Psoas muscle (tissue), 8 donors: Measurements from ENCODE around the gene IL1B. TPM values are rescaled to one million over a fixed set of nuclear protein-coding genes. Genes with fewer than 3 reads are reported as not detected.
"Not testable (repeated sequence)": the region's sequence is repeated elsewhere in the genome, so short reads cannot be mapped to it uniquely, and the experiment has no call there.

Source experiments
- ATAC-seq, 4 donors: fragments of 200-7000 bp; cut with Tn5 transposase; one replicate each; pipeline ENCODE4 v1.9.1; 2020; ENCODE audit warnings: moderate library complexity in 3 of 4, mild to moderate bottlenecking in 2 of 4
- DNase-seq, 2 donors: peaks; one replicate each; pipeline ENCODE4 v3.0.0-alpha.2; 2020
- H3K27ac ChIP-seq: fragments of 200-600 bp; one replicate; pipeline ENCODE4 v1.8.0; 2022
- H3K27me3 ChIP-seq, 3 donors: fragments of 200-600 bp in 1 of 3; one replicate each; pipeline versions ENCODE4 v1.6.1 to v1.8.0; 2013 to 2022; ENCODE audit warnings: low read length in 2 of 3, mild to moderate bottlenecking in 2 of 3, moderate library complexity in 1 of 3; ENCODE audit not compliant: insufficient read depth in 3 of 3
- H3K36me3 ChIP-seq, 2 donors: fragments of 200-600 bp in 1 of 2; one replicate each; pipeline versions ENCODE4 v1.6.1 to v1.8.0; 2013 to 2022; ENCODE audit warnings: low read depth in 1 of 2, mild to moderate bottlenecking in 1 of 2, moderate library complexity in 1 of 2; ENCODE audit not compliant: insufficient read depth in 1 of 2
- H3K4me1 ChIP-seq: fragments of 200-600 bp; one replicate; pipeline ENCODE4 v1.8.0; 2022
- H3K4me3 ChIP-seq: fragments of 200-600 bp; one replicate; pipeline ENCODE4 v1.8.0; 2022; ENCODE audit warnings: mild to moderate bottlenecking
- H3K9me3 ChIP-seq: fragments of 200-600 bp; one replicate; pipeline ENCODE4 v1.8.0; 2022
- WGBS, 3 donors: extraction: QIAGEN DNeasy Blood & Tissue Kit; methylation state at CpG; one replicate each; pipeline versions ENCODE4 v1.1.6 to v1.1.7; 2013; 5-methylcytosine and 5-hydroxymethylcytosine counted together
- intact Hi-C, 2 donors: fragments of 100-400 bp; cut with DNase I; formaldehyde crosslinking; loops; one replicate each; pipeline versions ENCODE4 v1.11.0 to v1.14.2; 2022
- polyA plus RNA-seq, 3 donors: library from polyadenylated mRNA; stranded (reverse); fragments of 200-250 nt; gene quantifications; one replicate each; pipeline ENCODE4 v1.2.3, GENCODE V29; 2013
- total RNA-seq, 4 donors: library from RNA; stranded (reverse); fragmentation: NEBNext Ultra II Directional in 2 of 4; extraction: Animal tissue kit (Norgen Biotek cat#: 25700) in 2 of 4; gene quantifications; one replicate each; pipeline versions ENCODE4 v1.2.1 to v1.2.4, GENCODE V29; 2021 to 2023
- TF ChIP-seq, protein P1 (sequence below): fragments of 200-600 bp; IDR thresholded peaks from one replicate; pipeline ENCODE4 v1.8.0; 2022; ENCODE audit warnings: antibody characterized with exemption
- donor health status: healthy with polysubstance abuse.
- donor health status: DM: no; HTN: no; CAD: no; lungs with moderate emphysema.
- donor health status: Bipolar disorder and iron deficiency.
- donor health status: healthy.
- donor health status: DM: yes; HTN: yes; CAD: no.
- donor health status: DM: no; HTN: no; CAD: no.
- donor health status: DM: no; HTN: no; CAD: no.
- donor health status: DM: yes; HTN: yes; CAD: no.

The IL1B gene
- total and polyA plus RNA-seq, 7 donors: 0.06 to 0.42 (median 0.27) TPM; not detected in 1

DNA sequence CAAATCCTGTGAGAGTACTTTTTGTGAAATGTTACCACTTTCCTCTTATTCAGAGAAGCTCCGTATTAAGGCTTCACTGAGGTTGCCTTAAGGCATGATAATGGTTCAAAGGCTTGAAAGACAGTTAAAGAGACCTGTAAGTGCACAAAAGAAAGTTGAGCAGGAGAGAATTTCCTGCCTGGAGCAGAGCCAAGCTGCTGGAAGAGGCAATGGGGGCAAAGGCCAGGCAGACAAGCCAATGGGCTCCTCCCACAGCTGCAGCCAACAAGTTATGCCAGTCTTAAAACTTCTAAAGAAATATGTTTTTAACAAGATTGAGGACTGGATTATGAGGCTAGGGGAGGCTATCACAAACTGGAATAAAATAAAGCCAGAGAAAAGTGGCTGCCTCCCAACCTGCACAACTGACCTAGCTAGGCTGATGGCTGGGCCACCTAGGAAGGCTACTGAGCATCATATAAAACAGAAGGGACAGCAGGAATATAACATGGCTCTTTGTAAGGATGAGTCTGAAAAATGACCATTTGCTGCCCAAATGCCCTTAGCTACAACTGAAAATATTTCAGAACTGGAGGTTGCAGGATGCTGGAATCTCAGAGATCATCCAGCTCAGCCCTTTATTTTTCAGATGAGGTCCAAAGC is 2.1 kb downstream of the IL1B start:
- Histone ChIP-seq H3K9me3 (no peaks in the 10 kb centered on the region), H3K4me1 (peaks cover 10% of the 10 kb centered on the region), H3K27ac (no peak overlapping the region), H3K4me3 (no peak overlapping the region), H3K36me3 (no peaks in the 10 kb centered on the region), H3K27me3 (peaks cover 0 to 1% (median 0%) of the 10 kb centered on the region in 3 donors)
- 66 to 88% (median 80%) methylated on average over 1 of the region's 1 CpG for WGBS, 3 donors
- DNase-seq (no peak), ATAC-seq (no peak)
- TF ChIP-seq, protein P1, sequence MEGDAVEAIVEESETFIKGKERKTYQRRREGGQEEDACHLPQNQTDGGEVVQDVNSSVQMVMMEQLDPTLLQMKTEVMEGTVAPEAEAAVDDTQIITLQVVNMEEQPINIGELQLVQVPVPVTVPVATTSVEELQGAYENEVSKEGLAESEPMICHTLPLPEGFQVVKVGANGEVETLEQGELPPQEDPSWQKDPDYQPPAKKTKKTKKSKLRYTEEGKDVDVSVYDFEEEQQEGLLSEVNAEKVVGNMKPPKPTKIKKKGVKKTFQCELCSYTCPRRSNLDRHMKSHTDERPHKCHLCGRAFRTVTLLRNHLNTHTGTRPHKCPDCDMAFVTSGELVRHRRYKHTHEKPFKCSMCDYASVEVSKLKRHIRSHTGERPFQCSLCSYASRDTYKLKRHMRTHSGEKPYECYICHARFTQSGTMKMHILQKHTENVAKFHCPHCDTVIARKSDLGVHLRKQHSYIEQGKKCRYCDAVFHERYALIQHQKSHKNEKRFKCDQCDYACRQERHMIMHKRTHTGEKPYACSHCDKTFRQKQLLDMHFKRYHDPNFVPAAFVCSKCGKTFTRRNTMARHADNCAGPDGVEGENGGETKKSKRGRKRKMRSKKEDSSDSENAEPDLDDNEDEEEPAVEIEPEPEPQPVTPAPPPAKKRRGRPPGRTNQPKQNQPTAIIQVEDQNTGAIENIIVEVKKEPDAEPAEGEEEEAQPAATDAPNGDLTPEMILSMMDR: no peak
- intact Hi-C loops: no loop called here

DNA sequence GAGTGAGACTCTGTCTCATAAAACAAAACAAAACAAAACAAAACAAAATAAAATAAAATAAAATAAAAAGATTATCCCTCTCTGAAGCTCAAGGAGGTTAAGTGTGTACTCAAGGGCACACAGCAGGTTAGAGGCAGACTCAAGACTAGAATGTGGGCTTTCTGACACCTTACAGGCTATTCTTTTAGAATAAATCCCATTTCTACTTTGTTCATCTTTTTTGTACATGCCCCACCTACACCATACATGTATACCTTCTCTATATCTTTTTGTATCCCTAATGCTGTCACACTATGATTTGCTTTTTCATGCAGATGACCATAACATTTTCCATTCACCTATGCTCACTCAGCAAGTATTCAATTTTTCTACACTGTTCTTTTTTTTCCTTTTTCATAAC is 2.6 kb downstream of the IL1B start:
- DNase-seq (no peak), ATAC-seq (no peak)
- intact Hi-C loops: no loop called here
- Histone ChIP-seq H3K27me3 (peaks cover 0 to 1% (median 0%) of the 10 kb centered on the region in 3 donors), H3K4me1 (peaks cover 10% of the 10 kb centered on the region), H3K36me3 (no peaks in the 10 kb centered on the region), H3K4me3 (no peak overlapping the region), H3K27ac (no peak overlapping the region), H3K9me3 (no peaks in the 10 kb centered on the region)
- TF ChIP-seq, protein P1: no peak

DNA sequence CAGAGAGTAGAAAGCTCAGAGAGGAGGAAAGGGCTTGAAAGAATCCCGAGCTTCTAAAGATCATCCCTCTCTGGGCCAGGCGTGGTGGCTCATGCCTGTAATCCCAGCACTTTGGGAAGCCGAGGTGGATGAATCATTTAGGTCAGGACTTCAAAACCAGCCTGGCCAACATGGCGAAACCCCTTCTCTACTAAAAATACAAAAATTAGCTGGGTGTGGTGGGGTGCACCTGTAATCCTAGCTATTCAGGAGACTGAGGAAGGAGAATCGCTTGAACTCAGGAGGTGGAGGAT is 3.0 kb downstream of the IL1B start:
- H3K4me3 ChIP-seq, intact Hi-C loops, H3K27me3 ChIP-seq, H3K27ac ChIP-seq, ATAC-seq, H3K9me3 ChIP-seq, H3K36me3 ChIP-seq, DNase-seq: not testable (repeated sequence)
- H3K4me1 ChIP-seq: peaks cover 10% of the 10 kb centered on the region
- WGBS, 3 donors: 93 to 96% (median 95%) methylated on average over 5 of the region's 5 CpGs

DNA sequence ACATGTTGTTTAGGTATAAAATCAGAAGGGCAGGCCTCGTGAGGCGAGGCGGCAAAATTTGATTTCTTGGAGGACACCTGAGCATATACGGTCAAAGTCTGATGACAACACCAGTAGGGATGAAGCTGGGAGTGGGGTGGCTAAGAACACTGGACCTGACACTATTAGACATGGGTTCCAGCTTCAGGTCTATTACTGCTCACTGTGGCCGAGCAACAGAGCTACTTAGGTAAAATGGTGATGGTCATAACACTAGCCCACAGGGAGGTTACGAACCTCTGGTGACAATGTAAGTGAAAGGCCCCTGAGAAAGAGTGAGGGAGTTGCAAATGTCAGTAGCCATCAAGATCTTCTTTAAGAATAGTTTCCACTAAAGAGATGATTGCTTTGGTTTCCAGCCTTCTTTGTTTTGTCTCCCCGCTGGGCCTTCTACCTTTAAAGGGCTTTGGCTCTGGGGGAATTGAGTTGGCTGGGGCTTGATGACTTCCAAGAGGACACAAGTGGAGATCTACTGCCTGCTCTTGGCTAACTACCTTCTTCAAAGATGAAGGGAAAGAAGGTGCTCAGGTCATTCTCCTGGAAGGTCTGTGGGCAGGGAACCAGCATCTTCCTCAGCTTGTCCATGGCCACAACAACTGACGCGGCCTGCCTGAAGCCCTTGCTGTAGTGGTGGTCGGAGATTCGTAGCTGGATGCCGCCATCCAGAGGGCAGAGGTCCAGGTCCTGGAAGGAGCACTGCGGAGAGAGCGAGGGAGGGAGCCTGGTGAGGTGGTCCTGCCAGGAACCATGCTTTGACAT is 3.5 kb downstream of the IL1B start:
- WGBS, 3 donors: 94 to 96% (median 96%) methylated on average over 14 of the region's 14 CpGs
- Histone ChIP-seq H3K27ac (no peak overlapping the region), H3K4me1 (peaks cover 10% of the 10 kb centered on the region), H3K4me3 (no peak overlapping the region), H3K27me3 (peaks cover 0 to 1% (median 0%) of the 10 kb centered on the region in 3 donors), H3K9me3 (no peaks in the 10 kb centered on the region), H3K36me3 (no peaks in the 10 kb centered on the region)
- DNase-seq (no peak), ATAC-seq (no peak)
- intact Hi-C loops: no loop called here
- TF ChIP-seq, protein P1: no peak

DNA sequence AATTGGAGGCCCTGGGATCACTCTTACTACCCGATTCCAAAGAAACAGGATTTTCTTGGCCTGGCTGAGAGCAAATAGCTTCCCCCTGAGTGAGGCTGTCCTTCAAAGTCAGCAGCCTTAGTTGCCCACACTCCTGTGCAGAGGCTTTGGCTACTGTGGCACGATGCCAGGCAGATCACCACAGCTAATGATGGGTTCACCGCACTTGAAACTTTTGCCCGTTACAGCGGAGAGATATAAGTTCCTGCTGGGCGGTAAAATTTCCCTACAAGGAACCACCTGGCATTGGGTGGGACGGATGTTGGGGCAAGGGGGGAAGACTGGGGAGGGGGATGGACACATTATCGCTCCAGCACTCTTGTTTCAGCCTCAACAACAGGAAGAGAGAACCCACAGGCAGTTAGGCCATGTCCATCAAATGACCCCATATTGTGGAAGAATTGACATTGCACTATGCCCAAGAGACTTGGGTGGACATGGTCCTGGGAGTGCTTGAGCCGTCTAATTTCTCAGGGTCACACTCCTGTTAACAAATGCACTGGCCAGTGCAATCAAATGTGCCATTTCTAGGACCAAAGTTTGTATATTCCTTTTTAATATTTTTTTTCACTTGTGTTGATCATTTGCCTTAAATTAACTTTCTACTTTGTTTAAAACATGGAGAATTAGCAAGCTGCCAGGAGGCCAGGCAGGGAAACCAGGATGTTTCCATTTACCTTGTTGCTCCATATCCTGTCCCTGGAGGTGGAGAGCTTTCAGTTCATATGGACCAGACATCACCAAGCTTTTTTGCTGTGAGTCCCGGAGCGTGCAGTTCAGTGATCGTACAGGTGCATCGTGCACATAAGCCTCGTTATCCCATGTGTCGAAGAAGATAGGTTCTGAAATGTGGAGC is 4.4 kb downstream of the IL1B start:
- DNase-seq (no peak), ATAC-seq (no peak)
- Histone ChIP-seq H3K27me3 (peaks cover 0 to 1% (median 0%) of the 10 kb centered on the region in 3 donors), H3K27ac (no peak overlapping the region), H3K36me3 (no peaks in the 10 kb centered on the region), H3K9me3 (no peaks in the 10 kb centered on the region), H3K4me3 (no peak overlapping the region), H3K4me1 (peaks cover 10% of the 10 kb centered on the region)
- 74 to 78% (median 76%) methylated on average over 15 of the region's 15 CpGs for WGBS, 3 donors
- intact Hi-C loops: no loop called here
- TF ChIP-seq, protein P1: no peak
